Cortex of kidney (tissue), 1 donor: ENCODE results near the gene GNG7.

Source experiments
- DNase-seq: peaks from one replicate; lab custom pipeline; 2025; lab: John Stamatoyannopoulos, UW

The GNG7 gene

DNA sequence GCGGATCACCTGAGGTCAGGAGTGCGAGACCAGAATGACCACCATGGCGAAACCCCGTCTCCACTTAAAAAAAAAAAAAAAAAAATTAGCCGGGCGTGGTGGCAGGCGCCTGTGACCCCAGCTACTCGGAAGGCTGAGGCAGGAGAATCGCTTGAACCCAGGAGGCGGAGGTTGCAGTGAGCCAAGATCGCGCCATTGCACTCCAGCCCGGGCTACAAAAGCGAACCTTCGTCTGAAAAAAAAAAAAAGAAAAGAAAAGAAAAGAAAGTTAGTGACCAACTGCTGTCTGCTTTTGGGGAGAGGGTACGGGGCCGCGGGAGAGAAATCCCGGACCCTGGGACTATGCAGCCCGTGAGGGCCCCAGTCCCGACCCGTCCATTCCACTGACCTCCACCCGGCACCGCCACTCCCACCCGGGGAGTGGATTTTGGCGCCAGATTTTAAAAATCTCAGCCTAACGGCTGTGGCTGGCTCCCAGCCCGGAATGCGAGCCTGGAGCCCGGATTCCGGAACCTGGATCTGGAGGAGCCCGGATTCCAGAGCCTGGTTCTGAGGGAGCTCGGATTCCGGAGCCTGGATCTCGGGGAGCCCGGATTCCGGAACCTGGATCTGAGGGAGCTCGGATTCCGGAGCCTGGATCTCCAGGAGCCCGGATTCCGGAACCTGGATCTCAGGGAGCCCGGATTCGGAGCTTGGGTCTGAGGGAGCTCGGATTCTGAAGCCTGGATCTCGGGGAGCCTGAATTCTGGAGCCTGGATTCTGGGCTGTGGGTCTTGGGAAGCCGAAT, 239.7 kb downstream of the GNG7 start:
- DNase-seq, result no peak

DNA sequence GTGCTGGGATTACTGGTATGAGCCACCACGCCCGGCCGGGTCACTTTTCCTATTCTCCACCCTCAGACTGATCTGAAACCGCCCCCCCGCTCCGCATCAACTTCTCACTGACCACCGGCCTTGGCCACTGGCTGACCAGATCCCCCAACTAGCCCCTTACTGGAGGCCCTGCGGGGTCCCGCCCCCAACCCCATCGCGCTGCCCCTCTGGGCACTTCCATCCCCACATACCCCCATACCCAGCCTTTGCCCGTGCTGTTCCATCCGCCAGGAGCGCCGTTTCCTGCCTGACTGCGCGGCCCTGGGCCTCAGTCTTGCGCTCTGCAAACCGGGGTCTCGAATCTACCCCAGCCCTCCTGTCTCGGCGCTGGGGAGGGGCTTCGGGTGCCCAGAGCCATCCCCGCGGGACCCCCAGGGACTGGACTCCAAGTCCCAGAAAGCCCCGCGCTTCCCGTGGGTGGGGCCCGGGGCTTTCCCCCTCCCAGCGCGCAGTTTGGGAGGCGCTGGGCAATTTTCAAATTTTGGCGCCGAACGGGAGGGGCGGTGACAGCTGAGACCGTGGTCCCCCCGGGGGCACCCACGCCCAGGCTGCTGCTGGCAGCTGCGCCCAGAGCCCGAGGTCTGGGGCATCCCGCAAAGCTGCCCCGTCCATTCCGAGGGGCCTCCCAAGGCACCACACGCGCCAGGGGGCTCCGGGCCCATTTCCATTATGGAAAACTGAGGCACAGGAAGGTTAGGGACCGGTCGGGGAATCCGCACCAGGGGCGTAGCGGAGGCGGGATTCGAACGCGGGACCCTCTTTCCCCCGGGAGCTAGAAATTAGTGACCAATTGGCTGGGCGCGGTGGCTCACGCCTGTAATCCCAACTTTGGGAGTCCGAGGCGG, 240.5 kb downstream of the GNG7 start:
- no peak for DNase-seq
